ENCODE data around the gene SPON1.

- TF ChIP-seq ELF4 (IDR thresholded peaks at IDR 0.05) (no peak), FOXK2 (IDR thresholded peaks at IDR 0.05) (no peak), NFRKB (IDR thresholded peaks at IDR 0.05) (no peak), TARDBP (IDR thresholded peaks at IDR 0.05) (no peak), SP1 (IDR thresholded peaks at IDR 0.05) (no peak), ZNF384 (IDR thresholded peaks at IDR 0.05) (no peak), BHLHE40 (IDR thresholded peaks at IDR 0.05; ENCODE audit: borderline replicate concordance) (no peak)
Measured at GRCh38 chr11:14075118-14076078, 112.9 kb downstream of the SPON1 start.
